Amniotic stem cell (primary cell): ENCODE data around the gene LCN9.
"Not testable (repeated sequence)": the region's sequence is repeated elsewhere in the genome, so short reads cannot be mapped to it uniquely, and the experiment has no call there.

Source experiments
- DNase-seq: peaks from one replicate; lab custom pipeline; 2025; lab: John Stamatoyannopoulos, UW

The LCN9 gene

GRCh38 chr9:135671591-135672041 is 8.5 kb downstream of the LCN9 start:
- DNase-seq, result no peak

DNA sequence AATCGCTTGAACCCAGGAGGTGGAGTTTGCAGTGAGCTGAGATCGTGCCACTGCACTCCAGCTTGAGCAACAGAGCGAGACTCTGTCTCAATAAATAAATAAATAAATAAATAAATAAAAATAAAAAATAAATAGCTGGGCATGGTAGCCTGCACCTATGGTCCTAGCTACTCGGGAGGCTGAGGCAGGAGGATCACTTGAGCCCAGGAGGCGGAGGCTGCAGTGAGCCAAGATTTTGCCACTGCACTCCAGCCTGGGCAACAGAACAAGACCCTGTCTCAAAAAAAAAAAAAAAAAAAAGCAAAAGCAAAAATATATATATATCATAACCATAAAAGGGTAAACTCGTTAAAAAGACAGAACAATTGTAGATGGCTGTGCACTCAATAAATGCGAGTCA is 9.7 kb downstream of the LCN9 start:
- not testable (repeated sequence) for DNase-seq

GRCh38 chr9:135673941-135674340 is 10.8 kb downstream of the LCN9 start:
- DNase-seq, result no peak

DNA sequence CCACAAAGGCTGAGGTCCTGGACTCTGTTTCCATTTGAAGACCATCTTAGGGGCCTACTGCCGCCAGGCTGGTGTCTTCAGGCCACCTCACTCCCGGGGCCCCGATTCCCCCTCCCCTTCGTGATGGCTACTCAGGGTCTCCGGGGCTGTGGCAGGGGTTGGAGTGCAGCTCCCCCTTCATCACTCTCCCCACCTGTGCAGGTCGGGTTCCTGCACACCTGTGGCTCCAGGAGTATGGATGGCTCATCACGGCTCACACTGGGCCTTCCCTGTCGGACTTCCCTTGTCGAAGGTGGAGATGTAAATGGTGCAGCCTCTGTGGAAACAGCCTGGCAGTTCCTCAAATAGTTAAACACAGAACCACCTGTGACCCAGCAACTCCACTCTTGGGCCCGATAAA is 11.9 kb downstream of the LCN9 start:
- DNase-seq, result no peak

- DNase-seq, result no peak
Observed at GRCh38 chr9:135676891-135677290, 13.8 kb downstream of the LCN9 start.

GRCh38 chr9:135677641-135678168 is 14.6 kb downstream of the LCN9 start:
- DNase-seq, result no peak

DNA sequence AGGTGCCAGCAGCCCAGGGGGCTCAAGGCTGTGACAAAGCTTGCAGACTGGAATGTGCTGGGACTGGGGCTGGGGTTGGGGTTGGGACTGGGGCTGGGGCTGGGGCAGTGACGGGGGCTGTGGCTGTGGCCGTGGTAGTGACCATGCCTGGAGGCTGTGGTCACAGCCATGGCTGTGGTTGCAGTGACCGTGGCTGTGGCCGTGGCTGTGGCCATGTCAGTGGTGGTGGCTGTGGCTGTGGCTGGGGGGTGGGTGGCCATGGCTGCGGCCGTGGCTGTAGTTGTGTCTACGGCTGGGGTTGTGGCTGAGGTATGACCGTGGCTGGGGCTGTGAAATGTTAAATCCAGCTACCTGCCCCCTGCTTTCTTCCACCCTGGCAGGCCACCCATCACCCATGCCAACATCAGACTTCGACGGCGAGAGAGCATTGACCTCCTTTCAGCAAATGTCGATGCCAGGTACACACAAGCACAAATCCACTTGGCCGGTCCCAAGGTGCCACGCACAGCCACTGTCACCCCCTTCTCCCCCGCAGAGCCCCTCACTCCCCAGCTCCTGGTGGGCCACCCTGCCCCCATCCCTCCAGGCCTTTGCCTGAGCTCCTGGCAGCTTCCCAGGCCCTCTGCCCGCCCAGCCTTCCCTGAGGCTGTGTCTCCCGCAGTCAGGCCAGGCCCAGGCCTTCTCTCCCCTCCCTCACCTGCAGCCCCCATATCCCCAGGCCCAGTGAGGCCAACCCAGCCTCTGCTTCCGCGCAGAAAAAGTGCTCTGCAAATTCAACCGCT is 15.3 kb downstream of the LCN9 start:
- no peak for DNase-seq

DNA sequence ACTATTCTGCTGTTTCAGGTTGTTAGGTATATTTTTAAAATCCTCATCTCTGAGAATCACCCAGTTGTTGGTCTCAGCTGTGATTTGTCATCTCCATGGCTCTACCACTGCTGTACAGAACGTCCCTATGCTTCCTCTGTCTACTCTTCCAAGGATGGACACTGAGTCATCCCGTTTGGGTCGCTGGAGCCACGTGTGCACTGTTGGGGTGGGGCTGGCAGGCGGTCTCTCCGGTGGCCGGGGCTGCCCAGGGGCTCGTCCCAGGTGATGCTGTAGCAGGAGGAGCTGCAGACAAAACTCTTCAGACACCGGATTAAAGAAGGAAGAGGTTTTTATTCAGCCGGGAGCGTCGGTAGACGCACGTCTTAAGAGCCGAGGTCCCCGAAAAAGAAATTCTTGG is 16.9 kb downstream of the LCN9 start:
- no peak for DNase-seq

- DNase-seq, result no peak
Observed at GRCh38 chr9:135681161-135681560, 18.1 kb downstream of the LCN9 start.

DNA sequence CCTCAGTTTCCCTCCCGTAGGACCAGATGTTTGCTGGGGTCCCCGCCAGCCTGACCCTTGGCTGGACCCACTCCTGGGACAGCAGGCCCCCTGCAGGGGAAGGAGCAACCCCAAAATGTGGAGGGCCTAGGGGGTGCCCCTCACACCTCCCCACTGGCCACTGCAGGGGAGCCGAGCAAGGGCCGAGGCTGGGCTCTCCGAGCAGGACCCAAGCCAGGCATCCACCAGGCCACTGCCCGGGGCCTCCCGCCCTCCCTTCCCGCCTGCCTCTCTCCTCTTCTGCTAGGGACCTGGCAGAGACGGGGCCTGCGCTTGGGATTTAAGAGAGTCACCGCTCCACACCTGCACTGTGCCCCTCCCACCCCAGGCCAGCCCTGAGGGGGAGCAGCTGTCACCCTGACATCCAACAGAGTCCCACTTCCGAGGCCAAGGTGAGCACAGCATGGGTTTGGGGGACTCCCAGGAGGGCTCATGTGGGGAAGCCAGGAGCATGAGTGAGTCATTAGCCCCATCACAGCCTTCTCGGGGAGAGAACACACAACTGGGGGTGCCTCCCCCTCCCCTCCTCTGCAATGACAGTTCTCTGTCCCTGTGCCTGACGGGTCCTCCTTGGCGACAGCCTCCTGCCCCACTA is 20.4 kb downstream of the LCN9 start:
- DNase-seq, result no peak

DNA sequence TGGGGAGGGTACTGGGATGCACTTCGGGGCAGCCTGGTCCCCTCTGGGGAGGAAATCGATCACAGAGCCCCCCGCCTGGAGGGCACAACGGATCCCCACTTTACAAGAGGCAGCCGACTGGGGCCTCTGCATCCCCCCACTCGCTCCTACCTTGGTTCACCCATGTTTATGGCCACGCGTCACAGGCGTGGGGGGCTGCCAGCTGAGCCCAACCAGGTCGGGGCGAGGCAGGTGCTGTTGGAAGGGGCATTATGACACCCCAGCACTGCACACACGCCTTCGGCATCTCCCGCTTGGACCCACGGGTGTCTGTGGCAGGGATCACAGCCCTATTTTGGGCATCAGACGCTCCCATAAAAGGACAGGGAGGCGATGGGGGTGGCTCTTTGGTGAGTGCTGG is 21.6 kb downstream of the LCN9 start:
- no peak for DNase-seq

DNA sequence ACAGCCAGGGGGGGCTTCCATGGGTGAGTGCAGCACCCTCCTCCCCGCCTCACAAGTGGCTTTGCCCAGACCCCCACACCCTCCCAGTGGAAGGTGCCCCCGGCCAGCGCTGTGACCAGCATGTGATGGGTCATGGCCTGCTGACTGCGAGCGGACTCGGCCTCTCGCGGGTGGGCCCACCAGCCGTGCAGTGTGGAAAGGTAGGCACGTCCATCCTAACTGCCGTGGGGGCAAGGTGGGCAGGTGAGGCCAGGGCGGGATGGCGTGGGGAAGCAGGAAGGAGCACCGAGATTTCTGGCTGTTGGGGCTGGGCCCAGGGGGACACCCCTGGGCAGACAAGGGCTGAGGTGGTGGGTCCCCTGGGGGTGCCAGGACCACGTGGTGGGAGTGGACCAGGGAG is 24.1 kb downstream of the LCN9 start:
- DNase-seq, result no peak

DNA sequence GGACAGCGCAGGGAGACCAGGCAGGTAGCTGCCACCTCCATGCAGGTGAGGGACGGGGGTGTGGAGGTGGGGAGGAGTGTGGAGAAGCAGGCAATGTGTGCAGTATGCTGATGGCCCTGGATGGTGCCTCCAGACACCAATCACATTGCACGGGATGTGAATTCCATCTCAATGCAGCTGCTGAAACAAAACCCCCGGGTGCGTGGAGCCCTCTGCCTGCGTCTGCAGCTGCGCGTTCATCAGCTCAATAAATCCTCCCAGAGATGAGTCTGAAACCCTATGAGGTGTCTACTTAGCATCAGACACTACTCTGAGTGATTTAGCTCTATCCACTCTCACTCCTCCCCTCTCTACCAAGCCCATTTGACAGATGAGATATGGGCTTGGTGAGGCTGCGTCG is 25.9 kb downstream of the LCN9 start:
- DNase-seq, result no peak

DNA sequence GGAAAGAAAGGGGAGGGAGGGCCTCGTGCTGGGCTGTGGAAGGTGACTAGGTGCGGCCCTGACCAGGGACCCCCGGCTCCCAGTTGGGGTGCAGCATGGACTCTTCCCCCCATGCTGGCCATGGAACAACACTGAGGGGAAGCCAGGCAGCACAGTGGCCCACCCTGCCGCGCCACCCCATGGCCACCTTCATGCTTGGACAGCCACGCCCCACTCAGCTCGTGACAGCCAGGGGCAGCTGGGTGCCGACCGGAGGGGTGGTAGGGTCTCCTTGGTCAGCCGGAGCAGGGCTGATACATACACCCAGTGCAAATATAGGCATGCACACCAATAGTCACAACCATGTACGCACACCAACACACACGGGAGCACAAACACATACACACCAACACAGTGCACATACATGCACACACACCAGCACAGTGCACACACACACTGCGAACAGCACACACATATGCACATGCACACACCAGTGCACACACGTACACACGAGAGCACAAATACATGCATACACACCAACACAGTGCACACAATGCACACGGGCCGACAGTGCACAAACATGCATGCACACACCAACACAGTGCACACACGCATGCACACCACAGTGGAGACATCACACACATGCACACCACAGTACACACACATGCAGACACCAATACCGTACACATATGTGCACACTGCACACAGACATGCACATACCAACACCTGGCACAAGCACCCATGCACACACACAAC is 27.9 kb downstream of the LCN9 start:
- no peak for DNase-seq

GRCh38 chr9:135692410-135692809 is 29.3 kb downstream of the LCN9 start:
- no peak for DNase-seq

DNA sequence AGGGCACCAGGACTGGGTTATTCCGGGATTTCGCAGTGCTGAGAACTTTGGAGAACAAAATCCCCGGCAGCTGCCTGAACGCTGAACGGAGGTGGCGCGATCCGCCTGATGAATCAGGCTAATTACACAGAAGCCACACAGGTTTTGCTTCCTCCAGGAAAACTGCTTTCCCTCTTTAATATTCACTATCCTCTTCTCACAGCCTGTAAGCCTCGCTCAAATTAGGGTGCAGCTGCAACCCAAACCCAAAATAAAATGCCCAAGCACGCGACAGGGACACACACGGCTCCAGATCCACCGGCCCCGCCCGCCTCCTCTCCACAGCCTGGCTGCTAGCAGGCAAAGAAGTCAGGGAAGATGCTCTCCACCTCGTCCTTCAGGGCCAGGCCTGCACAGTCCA is 30.2 kb downstream of the LCN9 start:
- no peak for DNase-seq

GRCh38 chr9:135693771-135694170 is 30.7 kb downstream of the LCN9 start:
- no peak for DNase-seq

DNA sequence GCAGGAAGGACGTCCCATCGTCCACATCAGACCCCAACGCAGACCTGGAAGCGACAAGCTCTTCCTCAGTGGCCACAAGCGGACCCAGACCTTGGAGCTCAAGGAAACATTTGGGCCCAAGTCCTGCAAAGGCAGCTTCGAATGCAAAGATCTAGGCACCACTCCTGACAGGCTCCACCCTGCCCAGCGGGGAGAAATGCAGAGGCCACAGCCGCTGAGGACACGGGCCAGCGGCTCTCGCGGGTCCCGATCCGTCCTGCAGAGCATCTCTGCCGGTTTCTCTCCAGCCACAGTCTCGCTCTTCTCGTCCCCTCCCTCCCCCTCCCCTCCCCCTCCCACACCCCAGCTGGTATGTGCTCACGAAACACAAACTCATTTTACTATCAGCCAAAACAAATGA is 31.3 kb downstream of the LCN9 start:
- DNase-seq, result no peak

GRCh38 chr9:135695036-135695435 is 31.9 kb downstream of the LCN9 start:
- DNase-seq, result no peak

DNA sequence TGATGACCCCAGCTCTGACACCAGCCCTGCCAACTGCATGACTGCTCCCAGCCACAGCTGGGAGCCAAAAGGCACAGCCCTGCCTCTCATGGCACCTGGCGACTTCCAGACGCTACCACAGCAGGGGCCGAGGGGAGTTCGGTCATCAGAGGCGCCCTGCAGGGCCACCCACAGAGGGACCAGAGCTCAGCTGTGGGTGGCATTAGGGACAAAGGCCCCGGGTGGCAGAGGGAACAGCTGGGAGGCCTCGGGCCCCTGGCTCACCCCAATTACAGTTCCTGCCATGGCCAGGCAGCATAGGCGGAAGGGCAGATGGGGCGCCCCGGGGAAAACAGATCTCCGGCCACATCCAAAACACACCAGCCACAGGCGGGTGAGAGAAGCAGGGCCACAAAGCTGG is 32.5 kb downstream of the LCN9 start:
- DNase-seq, result no peak

DNA sequence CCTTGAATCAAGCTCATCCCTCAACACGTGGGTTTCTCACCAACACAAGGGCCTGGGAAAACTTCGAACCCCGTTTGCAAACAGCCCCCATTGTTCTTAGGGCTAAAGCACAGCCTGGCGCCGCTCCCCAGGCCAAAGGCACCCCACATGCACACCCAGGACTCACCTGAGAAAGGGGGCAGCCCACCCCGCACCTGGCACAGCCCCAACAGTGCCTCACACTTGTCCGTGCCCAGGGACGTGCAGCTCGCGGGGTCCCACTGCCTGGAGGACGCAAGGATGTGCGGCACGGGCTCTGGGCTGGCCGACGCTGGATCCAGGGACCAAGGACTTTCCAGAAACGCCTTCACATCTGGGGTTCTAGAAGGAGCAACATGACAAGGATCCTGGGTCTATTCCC is 33.3 kb downstream of the LCN9 start:
- DNase-seq, result no peak

DNA sequence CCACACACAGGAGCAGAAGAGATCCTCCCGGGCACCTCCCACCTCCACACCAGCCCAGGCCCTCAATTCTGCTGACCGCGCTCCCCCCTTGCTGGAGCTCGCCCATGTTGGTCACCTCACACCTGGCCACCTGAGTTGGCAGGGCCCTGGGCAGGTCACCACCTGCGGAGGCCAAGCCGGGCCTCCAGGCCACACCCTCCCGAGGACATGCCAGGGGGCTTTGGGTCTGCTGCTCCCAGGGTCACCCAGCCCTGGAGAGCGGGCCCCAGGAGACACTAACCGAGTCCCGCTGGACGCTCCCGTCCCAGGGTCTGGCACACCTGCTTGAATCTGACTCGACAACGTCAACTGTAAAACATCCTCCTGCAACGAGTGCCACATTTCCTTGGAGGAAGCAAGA is 34.1 kb downstream of the LCN9 start:
- DNase-seq, result no peak

DNA sequence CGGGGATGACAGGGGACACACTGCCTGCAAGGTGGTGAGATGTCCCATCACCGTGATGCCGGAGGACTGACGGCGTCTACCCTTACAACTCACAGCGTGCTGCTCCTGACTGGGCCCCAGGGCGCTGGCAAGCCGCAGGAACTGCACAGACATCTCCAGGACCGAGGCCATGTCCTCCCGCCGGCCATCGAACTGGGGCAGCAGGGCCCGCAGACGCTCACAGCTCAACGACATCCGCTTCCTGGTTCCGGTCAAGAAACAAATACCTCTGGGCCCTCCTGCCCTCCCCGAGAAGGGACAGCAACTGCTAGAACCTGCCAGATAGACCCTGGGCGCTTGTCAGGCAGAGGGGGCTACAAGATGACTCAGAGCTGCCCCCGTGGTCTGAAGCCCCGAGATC is 35.1 kb downstream of the LCN9 start:
- no peak for DNase-seq
